Measurements from ENCODE around the gene DPP6.

DPP6 gene

DNA sequence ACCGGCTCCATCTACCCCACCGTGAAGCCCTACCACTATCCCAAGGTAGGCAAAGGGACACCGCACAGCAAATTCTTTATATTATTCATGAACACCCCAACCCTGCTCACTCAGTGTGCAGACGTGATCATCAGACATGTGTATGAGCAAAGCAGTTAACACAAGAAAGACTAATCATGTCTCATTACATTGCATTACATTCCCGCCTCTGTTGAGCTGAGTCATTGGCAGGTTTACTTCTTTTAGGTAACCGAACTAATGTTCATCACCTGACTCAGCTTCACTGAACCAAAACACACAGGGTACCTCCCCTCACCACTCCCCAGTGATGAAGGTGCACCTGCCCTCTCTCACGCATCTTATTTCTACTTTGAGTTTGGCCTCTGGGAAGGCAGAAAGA lies 717.3 kb downstream of the DPP6 start:
- DNase-seq (ENCODE audit: low read depth), result no peak

DNA sequence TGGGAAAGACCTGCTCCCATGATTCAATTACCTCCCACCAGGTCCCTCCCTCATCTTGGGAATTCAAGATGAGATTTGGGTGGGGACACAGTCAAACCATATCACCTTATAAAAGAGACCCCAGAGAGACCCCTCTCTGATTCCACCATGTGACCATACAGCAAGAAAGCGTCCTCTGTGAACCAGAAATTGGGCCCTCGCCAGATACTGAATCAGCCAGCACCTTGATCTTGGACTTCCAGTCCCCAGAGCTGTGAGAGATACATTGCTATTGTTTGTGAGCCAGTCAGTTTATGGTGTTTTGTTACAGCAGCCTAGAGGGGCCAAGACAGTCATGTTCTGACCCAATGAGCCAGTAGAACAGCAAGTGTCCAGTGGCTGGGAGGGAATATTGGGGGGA lies 718.2 kb downstream of the DPP6 start:
- DNase-seq (ENCODE audit: low read depth), result no peak

DNA sequence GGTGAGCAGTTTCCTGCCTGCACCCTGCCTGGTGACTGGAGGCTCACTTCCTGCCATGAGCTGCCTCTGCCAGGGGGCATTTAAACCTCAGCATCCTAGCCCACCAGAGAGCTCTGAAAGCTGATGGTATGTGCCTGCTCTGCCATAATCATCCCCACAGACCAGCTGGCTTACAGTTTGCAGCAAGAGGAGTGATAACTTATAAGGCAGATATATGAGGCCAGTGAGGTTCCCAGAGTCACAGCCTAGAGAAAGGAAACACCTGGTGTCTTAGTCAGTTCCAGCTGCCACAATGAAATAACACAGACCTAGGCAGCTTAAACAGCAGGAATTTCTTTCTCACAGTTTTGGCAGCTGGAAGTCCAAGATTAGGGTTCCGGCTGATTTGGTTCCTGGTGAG lies 718.8 kb downstream of the DPP6 start:
- DNase-seq (ENCODE audit: low read depth), result no peak

DNA sequence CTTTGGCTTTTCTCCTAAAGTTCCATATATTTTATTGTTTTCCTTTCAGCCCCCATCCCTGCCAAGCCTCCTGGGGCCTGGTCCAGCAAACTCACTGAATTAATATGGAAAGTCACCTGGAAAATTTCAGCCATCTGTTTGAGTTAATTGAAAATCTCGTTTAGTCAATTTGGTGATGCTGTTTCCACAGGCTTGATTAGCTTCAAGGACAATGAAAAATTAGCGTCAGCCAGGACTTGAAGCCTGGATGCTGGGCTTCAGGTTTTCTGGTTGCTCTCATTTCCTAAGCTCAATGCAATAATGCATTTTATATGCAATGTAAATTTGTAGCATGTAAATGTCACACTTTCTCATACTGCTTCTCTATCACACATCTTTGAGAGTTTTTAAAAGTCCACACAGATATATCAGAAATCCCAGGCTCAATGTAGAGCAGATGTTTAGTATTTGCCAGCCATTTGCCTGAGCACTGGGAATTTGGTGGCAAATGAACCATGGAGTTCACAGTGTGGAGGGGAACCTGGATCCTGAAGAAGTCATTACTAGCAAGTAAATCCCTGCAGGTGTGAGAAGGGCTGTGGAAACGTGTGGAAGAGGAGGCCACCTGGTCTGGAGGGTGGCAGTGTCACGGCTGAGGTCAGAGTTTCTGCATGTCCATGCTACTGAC lies 722.2 kb downstream of the DPP6 start:
- no peak for DNase-seq (ENCODE audit: low read depth)

DNA sequence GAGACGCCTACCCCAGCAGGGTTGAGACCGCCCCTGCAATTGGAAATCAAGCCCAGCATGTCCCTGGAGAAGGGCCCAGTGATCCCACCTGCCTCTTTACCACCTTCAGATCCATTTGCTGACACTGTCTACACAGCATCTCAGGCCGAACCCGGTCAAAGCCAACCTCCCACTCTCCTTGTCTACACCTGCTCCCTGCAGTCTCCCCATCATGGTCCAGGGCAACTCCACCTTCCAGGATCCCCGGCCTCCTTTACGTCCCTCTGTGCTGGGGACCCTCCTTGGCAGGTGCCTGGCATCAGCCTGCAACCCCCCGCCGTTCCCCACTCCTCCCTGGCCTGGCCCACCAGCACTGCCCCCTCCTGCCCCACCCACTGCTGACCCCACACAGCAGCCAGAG lies 723.5 kb downstream of the DPP6 start:
- DNase-seq (ENCODE audit: low read depth), result no peak

- no peak for DNase-seq (ENCODE audit: low read depth)
Measured at GRCh38 chr7:154776350-154776749, 724.2 kb downstream of the DPP6 start.

DNA sequence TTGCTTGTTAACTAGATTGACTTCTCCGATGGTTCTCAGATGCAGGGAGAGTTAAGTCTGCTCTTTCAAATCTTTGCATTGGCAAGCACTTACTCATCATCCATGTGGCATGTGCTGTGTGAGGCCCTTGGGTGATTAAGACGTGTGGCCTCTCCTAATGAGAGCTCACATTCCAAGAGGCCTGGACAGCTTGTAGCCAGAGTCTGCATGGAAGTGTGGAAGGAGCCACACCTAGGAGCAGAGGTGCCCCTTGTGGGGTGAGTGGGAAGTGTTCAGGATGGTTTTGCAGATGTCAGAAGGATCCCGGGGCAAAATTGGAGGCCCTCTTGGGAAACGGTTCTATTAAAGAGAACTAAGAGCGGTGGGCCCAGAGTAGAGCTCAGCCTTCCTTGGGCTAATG lies 724.8 kb downstream of the DPP6 start:
- no peak for DNase-seq (ENCODE audit: low read depth)

DNA sequence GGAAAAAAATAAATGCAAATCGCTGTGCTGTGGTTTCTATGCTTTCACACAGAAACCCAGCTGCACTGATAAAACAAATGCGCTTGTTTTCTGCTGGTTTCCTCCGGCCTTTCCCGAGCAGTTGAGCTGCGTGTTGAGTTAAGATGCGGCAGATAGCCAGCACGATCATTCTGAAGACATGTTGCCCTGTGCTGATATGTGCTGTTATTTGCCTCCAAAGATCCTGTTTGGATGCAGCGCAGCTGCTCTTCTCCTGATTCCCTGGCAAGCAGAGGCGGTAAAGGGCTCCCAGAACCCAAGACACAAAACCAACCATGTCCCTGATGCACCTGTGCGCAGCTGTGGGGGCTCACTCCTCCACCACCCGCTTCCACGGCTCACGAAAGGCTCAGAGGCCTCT lies 725.3 kb downstream of the DPP6 start:
- DNase-seq (ENCODE audit: low read depth), result no peak

DNA sequence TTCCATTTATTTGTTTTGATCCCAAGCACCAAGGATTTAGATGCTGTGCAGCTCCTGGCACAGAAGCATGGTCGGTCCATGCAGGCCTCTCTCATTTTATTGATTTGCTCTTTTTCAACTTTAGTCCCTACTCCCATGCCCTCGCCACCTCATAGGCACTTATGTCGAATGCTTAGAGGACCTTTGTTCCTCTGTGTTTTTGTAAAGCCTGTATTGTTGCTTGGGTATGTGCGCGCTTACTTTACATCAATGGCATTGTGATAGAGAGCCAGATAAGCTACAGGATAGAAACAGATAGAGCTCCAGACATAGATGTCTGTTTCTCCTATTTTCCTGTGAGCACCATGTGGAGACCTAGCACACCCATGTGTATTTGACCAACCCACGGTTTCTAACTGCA lies 725.7 kb downstream of the DPP6 start:
- no peak for DNase-seq (ENCODE audit: low read depth)

- no peak for DNase-seq (ENCODE audit: low read depth)
Measured at GRCh38 chr7:154781369-154782303, 729.4 kb downstream of the DPP6 start.

DNA sequence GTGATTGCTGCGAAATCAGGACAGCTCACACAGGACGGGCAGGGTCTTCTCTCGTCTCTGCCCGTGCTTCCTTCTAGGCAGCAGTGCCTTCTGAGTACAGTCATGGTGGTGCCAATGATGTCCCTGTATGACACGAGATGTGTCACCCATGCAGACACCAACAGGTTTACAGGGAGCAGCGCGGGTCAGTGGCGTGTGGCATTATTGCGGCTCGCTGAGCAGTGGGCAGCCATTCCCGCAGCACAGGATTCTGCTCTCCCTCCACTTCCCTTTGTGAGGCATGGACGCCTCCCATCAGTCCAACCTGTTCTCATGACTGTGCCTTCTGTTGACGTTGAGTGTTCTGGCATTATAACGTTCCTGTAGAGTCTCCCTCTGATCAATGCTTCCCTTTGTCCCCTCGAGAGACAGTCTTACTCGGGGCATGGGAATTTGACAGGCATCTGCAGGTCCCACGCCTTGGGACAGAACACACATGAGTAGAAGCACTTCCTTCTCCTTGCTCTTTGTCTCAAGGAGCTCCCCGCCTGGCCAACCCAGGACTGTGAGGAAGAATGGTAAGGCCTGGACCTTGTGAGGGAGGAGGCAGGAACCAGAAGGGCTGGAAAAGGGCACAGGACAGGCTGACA lies 731.2 kb downstream of the DPP6 start:
- DNase-seq (ENCODE audit: low read depth), result no peak

DNA sequence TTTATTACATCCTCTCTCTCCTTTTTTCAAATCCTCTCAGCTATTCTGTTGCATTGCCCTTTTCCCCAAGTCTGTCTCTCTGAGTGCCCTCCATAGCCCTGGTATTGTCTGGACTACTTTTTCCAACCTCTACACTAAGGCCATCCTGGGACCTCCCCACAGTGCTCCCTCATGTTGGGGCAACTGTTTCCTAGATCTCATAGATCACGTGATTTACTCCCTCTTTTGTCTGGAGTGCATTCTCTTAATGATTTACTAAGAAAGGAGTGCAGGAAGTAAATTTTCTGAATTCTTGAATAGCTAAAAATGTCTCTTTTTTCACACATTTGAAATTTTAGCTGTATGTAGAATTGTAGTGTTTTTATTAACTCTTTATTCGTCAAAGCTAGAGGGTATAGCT lies 733.7 kb downstream of the DPP6 start:
- no peak for DNase-seq (ENCODE audit: low read depth)

DNA sequence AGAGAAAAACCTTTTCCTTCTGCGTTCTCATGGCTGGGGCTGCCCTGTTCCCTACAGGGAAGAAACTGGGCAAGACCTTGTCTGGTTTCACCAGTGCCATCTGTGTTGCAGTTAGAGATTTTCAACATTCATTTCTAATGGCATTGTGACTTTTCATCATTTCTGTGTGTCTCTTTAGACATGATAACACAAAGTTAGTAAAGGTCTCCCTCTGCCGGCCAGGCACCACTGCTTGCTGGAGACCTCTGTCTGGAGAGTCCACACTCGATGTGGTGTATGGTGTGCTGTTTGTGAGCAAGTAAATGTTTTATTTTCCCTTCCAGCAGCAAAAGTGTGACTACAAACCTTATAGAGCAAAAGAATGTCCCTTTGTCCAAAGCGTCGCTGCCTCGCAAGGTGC lies 737.2 kb downstream of the DPP6 start:
- DNase-seq (ENCODE audit: low read depth), result no peak

GRCh38 chr7:154791611-154792010 lies 739.4 kb downstream of the DPP6 start:
- no peak for DNase-seq (ENCODE audit: low read depth)

- DNase-seq (ENCODE audit: low read depth), result no peak
Measured at GRCh38 chr7:154792436-154793055, 740.3 kb downstream of the DPP6 start.

DNA sequence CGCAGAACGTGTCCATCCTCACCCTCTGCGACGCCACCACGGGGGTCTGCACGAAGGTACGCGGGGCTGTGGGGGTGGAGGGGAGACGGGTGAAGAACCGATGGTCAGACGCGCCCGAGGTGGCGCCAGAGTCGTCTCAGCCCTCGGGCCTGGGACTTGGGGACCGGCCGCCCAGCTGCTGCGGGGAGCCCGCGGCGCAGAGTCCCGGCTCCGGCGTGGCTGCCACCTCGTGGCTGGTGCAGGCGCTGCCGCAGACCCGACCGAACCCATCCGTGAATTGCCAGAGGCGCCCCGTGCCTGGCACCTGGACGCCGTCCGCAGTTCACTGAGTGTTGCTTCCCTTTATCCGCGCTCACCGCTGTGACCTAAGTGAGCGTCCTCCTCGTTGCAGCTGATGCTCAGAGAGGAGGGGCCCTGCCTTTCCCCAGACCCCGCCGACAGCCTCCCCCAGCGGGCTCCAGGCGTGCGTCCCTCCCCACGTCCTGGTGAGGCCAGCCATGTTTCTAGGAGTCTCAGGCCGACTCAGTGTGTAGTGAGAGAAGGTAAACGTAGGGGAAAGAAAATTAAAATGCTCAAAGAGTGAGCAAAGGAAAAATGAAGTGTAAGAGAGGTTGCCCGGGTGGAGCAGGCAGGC lies 742.1 kb downstream of the DPP6 start:
- DNase-seq (ENCODE audit: low read depth), result no peak

GRCh38 chr7:154795014-154795413 lies 742.8 kb downstream of the DPP6 start:
- DNase-seq (ENCODE audit: low read depth), result no peak

DNA sequence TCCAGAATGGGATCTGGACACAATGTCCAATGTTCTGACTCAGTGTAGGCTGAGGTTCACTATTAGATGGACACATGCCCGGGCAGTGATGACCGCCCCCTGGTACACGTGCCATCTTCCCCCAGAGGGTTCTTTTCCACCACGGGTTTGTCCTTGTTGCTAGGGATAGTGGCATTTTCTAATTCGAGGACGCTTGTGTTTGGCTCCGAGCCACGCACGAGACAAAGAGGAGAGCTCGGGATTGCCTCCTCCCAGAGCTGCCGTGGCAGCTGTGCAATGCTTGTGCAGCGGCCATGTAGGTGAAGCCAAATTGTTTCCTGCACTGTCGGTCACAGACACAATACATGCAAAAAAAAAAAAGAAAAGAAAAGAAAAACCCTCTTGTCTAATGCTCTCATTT lies 743.2 kb downstream of the DPP6 start:
- DNase-seq (ENCODE audit: low read depth), result no peak

DNA sequence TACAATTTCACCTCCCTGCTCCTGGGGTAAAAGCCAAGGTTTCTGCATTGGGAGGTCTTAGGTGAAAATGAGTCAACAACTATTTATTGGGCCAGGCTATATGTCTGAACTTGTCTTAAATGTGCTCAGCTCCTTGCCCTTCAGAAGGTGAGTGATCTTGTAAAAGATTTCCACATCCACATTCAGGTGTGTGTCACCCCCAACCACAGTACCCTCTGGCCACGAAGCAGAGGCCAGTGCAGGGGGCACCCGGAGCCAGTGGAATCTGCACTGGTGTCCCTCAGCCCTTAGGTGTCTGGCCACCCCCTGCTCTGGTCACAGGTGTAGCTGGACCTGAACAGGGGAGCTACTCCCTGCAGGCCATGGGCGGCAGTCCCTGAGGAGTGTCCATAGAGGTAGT lies 752.3 kb downstream of the DPP6 start:
- no peak for DNase-seq (ENCODE audit: low read depth)

DNA sequence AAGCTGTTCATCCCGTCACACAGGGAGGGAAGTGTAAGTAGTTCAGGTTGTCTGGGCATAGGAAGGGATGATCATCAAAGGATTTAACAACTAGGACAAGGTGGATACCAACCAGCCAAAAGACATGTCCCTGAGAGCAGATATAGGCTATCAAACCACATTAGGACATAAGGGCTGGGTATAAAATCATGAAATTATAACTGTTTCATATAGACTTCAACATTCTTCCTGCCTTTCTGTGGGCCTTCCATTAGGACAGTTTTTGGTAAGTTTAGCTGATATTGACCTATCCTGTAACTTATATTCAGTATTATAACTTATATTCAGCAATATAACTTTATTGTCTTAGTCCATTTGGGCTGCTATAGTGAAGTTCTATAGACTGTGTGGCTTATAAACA lies 759.8 kb downstream of the DPP6 start:
- no peak for DNase-seq (ENCODE audit: low read depth)

DNA sequence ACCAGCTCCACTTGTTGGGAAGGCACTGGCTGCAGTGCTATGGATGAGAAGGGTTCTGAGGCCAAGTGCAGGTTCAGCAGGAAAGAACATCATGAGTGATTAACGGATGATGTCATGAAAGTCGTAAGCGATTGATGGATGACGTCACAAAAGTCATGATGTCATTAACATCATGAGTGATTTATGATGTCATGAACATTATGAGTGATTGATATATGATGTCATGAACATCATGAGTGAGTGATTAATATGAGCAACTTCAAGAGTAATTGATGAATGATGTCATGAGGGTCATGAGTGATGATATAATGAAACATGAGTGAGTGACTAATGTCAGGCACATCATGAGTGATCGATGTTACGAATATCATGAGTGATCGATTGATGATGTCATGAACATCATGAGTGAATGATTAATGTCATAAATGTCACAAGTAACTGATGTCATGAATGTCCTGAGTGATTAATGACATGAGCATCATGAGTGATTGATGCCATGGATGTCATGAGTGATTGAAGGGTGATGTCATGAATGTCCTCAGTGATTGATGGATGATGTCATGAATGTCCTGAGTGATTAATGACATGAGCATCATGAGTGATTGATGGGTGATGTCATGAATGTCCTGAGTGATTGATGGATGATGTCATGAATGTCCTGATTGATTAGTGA lies 765.2 kb downstream of the DPP6 start:
- DNase-seq (ENCODE audit: low read depth), result no peak

DNA sequence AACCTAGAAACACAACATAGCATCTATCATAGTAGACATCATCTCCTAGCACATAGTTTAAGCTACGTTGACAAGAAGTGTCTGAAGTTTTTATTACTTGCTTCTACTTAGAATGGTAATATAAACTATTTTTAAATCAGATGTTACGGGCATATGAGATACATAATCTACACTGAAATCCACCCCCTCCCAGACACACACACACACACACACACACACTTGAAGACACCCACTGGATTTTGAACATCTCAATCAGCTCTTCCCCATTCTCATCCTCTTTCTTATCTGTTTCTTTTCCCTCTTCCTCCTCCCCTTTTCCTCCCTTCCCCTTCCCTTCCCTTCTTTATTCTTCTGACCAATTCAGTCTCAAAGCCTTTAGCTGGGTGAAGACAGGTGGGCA lies 774.8 kb downstream of the DPP6 start:
- no peak for DNase-seq (ENCODE audit: low read depth)
